Ishikawa (cell line): ENCODE results near the gene LONRF2.

ENCODE experiments used
- CEBPB ChIP-seq: IDR thresholded peaks from 2 replicates; pipeline ENCODE4 v1.6.1; 2012
- CREB1 ChIP-seq: IDR thresholded peaks from 2 replicates; pipeline ENCODE4 v1.6.1; 2012; ENCODE audit warnings: low read depth
- EP300 ChIP-seq: IDR thresholded peaks from 2 replicates; pipeline ENCODE4 v1.6.1; 2012; ENCODE audit warnings: borderline replicate concordance
- FOXM1 ChIP-seq: IDR thresholded peaks from 2 replicates; pipeline ENCODE4 v1.6.1; 2012; ENCODE audit warnings: low read depth, borderline replicate concordance
- RAD21 ChIP-seq: IDR thresholded peaks from 2 replicates; pipeline ENCODE4 v1.6.1; 2012; ENCODE audit warnings: low read depth
- TAF1 ChIP-seq: IDR thresholded peaks from 2 replicates; pipeline ENCODE4 v1.6.1; 2012; ENCODE audit warnings: low read depth, mild to moderate bottlenecking
- TCF12 ChIP-seq: IDR thresholded peaks from 2 replicates; pipeline ENCODE4 v1.6.1; 2012; ENCODE audit warnings: low read depth
- USF1 ChIP-seq: IDR thresholded peaks from 2 replicates; pipeline ENCODE4 v1.6.1; 2012
- YY1 ChIP-seq: IDR thresholded peaks from 2 replicates; pipeline ENCODE4 v1.6.1; 2012; ENCODE audit warnings: low read depth
- TF ChIP-seq, protein P1 (sequence below): IDR thresholded peaks from 2 replicates; pipeline ENCODE4 v1.6.1; 2012

- TF ChIP-seq YY1: no peak
- TF ChIP-seq CREB1: no peak
- TF ChIP-seq CEBPB: no peak
- TF ChIP-seq, protein P1, sequence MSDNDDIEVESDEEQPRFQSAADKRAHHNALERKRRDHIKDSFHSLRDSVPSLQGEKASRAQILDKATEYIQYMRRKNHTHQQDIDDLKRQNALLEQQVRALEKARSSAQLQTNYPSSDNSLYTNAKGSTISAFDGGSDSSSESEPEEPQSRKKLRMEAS: no peak
- no peak for TF ChIP-seq EP300
- TF ChIP-seq TAF1: no peak
- TF ChIP-seq TCF12: no peak
- TF ChIP-seq RAD21: no peak
- TF ChIP-seq USF1: no peak
- no peak for TF ChIP-seq FOXM1
These were observed 43.8 kb downstream of the LONRF2 start for GRCh38 chr2:100278501-100278900.
